ENCODE results near the gene HSD11B2.
A peak's percentile ranks its signal among the peaks of the same experiment; 100 is the strongest.

HSD11B2 gene

DNA sequence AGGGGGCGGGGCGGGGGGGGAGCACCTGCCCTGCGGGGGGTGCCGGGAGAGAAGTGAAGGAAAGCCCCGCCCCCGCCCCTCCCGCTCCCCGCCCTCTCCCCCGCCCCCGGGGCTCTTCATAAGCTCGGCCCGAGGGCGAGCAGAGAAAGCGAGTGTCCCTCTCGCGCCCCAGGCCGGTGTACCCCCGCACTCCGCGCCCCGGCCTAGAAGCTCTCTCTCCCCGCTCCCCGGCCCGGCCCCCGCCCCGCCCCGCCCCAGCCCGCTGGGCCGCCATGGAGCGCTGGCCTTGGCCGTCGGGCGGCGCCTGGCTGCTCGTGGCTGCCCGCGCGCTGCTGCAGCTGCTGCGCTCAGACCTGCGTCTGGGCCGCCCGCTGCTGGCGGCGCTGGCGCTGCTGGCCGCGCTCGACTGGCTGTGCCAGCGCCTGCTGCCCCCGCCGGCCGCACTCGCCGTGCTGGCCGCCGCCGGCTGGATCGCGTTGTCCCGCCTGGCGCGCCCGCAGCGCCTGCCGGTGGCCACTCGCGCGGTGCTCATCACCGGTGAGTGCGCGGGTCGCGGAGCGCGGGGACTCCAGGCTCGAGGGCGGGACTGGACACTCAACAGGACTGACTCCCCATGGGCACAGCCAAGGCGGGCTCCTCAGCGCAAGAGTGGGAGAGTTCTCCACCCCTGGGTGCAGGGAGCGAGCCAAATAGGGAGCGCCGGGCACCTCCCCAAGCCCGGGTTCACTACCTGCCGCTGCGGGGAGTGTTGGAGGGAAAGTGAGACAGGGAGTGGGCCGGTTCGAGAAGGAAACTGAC is at the start of gene HSD11B2:
TSS of gene HSD11B2 (plus strand) at position 145 of the 798 bp plus-strand sequence. CDS start at position 273, 128 bp downstream.
- no peak for DNase-seq

DNA sequence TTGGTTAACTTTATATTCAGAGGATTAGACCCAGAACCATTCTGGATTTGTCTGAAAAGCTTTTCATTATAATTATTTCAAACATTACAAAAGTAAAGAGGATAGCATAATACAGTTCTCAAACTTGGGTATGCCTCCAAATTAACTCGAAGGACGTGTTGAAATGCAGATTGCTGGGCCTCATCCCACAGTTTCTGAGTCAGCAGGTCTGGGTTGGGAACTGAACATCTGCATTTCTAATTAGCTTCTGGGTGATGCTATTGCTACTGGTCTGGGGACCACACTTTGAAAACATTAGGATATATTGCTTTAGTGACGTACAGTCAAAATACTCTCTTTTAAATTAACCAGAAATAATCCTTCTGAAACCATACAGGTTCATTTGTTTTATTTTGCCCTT is 47.6 kb upstream of the HSD11B2 start:
- DNase-seq: no peak

DNA sequence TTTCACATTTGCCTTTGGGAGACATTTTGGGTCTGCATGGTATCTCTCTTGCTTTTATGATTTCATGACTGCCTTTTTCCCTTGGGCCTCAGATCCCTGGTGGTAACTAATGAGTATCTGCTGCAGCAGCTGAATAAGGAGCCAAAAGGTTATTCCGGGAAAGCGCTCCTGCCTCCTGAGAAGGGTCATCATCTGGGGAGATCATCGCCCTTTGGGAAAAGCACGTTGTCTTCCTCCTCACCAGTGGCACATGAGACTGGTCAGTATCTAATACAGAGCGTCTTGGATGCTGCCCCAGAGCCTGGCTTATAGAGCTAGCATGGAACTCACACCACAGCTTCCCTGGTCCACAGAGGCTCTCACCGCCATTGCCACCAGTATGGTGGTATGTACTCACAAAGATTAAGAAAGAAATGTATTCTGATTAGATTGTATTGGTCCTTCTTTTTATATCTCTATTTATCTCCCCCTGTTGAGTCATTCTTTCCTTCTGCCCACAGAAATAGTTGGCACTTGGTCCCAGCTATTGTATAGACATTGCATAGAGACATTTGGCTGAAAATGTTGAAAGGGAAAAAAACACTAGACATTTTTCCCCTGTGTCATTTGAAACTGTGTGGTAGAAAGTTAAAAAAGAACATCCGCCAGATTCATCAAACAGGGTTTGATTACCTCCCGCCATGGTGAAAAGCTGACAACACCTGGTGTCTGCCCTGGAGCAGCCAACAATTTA is 46.0 kb upstream of the HSD11B2 start:
- DNase-seq: no peak

DNA sequence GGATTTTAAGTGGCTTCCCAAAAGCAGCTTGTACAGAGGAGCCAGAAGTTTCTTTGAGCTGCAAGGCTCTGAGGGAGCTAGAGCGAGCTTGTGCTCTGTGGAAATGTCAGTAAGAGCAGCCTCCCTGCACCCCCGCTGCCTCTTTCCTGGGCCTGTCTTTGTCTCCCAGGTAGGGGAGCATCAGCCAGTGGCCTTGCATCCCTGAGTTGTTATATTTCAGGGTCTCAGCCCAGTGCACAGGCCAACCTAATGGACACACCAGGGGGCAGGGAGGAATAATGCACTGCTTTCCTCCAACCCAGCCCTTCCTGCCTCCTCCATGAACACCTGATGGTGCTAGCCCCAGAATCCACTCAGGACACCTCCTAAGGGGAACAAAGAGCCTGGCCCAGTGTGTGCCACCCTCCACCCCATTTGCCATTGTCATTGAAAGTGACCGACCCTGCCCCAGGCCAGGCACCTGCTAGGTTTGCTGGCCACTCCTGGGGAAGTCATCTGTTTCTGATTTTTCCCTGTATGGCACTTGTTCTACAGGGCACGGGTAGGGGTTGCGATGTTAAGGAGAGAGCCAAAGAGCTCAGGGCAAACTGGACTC is 44.0 kb upstream of the HSD11B2 start:
- DNase-seq: no peak

DNA sequence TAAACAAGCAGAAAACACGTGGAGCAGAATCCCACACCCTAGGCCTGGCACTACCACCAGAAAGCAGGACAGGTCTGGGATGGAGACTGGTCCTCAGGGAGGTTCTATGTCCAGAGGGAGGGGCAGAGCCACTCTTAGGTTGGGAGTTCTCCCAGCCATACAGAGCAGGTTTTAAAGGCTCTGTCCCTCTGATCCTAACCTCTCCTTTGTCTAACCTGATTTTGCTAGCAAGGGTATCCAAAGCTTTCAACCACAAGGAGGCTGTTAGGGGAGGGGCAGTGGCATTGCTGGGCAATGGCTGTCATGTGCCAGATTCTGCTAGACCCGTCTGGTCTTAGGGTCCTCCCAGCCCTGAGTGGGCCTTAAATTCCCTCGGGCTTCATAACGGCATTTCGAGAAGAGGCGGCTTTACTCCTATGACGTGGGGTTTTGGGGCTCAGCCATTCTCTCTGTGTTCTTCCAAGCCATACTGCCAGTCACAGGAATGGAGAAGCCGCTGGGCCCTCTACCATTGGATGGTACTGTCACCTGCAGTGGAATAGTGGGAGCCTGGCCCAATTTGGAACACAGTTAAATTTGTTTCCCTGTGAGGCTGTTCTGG is 43.3 kb upstream of the HSD11B2 start:
- DNase-seq: no peak

DNA sequence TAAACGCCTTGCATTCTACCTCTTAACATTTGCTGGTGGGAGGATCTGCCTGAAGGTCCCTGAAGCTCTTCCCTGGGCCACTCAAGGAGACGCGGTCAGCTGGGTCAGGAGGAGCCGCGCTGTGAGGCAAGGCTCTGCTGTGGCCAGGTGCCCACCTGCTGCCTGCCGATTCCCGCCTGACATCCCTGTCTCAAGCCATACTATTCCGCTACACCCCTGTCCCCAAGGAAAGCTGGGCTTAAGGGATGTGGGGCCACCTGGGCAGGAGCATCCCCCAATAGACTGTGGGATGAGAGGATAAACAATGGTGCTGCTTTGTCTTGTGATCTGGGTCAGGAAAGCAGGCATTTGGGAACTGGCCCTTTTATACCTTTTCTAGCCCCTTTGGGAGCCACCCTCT is 42.7 kb upstream of the HSD11B2 start:
- DNase-seq: no peak

DNA sequence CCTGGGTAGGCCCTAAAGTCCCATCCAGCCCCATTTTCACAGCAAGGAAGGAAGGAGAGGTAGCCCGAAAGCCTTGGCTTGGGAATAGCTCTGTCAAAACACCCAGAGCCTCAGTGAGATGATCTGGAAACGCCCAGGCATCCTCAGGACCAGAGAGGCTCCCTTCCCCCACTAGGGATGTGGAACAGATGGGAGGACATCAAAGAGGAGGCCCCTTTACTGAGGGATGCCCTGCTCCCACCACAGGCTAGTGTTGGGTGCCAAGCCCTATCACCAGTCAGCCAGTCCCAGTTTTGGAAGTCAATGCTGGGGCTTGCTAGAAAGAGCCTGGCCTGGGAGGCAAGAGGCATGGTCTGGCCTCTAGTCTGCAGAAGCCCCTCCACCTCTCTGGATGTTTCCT is 42.3 kb upstream of the HSD11B2 start:
- DNase-seq: no peak

DNA sequence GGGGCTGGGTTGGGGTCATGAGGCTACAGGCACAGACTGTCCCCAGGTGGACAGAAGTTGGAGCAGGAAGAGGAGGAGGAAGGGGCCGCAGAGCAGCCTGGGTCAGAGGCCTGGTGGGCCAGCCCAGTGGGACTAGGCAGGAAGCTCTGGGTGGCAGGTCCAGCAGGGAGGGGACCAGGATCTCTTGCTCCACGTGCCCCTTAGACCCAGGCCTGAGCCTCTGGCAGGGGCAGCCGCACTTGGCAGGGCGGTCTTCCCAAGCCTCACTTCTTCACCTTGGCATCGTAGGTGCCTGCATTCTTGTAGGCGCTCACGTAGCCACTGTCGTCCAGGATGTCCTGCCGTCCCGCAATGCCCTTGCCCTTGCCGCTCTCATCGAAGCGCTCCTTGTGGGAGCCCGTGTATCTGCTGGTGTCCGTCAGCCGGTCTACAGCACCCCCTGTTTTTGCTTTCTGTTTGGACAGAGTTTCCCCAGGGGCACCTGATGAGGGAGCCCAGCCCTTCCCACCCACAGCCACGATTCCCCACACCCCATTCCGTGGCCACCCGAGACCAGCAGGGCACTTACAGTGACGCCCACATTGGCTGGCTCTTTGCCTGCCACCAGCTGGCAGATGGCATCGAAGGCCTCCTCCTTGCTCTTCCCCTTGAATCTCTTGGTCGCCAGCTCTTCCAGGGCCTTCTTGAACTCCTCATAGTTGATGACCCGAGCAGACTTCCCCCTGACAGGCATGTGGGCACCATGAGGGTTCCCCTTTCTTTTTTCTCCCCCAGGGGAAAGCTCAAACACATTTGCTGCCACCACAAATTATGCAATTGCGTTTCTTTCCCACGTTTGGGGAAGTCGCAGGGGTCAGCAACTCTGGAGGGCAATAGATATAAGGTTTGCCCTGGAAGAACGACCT is 40.8 kb upstream of the HSD11B2 start:
- DNase-seq: no peak

DNA sequence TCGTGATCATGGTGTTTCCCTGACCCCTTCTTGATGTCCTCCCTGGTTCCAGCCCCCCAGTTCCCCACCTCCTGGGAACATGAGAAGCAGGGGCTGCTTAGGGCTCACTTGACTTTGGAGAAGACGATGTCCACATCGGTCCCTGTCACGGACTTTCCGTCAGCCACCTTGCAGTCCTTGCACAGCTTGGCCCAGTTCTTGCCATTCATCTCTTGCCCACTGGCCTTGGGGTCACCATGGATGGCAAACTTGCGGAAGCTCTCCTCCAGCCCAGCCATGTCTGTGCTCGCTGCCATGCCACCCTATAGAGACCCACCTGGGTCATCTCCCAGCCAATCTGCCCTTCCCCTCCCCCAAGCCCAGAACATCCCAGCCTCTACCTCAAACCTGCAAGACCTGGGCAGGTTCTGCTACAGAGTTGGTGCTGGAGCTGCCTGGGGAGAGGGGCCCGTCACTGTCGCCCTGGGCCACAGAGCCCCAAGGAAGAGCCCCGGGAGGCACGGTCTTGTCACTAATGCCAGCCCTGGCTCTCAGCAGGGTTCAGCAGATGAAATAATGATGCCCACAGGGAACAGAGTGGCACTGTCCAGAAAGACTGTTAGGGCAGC is 40.0 kb upstream of the HSD11B2 start:
- no peak for DNase-seq

DNA sequence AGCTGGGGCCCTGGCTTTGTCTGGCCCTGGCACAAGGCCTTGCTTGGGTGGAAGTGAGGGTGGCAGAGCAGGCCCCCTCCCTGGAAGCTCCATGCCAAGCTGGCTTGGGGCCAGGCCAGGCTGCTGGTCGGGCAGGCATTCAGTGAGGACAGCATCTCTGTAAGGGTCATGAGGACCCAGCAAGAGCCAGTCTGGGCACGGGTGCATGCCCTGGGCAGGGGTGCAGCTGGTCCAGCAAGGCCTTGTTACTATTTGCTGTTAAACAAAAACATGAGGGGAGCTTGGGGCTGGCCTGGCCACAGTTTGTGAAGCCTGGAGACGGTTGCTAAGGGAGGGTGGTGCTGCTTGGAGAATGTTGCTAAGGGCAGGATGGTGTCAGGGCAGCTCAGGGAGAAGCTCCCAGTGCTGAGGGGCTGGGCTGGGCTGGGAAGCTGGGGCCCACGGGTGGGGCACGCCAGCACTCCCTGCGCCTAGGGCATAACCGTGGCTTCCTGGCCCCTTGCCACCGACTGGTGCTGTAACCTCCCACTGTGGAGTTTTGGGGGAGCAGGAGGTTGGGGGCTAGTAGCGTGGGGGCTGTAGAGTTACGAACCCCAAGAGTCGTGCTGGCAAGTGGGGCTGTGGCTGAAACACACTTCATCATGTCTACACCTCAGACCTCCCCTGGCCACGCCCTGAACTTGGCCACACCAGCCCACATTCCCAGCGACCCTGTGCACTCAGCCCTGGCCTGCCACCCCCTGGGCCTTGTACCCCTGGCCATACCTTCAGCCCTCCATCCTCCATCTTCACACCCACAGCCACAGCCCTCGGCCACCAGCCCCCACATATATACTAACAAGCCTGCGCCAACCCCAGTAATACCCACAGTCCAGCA is 39.3 kb upstream of the HSD11B2 start:
- no peak for DNase-seq

DNA sequence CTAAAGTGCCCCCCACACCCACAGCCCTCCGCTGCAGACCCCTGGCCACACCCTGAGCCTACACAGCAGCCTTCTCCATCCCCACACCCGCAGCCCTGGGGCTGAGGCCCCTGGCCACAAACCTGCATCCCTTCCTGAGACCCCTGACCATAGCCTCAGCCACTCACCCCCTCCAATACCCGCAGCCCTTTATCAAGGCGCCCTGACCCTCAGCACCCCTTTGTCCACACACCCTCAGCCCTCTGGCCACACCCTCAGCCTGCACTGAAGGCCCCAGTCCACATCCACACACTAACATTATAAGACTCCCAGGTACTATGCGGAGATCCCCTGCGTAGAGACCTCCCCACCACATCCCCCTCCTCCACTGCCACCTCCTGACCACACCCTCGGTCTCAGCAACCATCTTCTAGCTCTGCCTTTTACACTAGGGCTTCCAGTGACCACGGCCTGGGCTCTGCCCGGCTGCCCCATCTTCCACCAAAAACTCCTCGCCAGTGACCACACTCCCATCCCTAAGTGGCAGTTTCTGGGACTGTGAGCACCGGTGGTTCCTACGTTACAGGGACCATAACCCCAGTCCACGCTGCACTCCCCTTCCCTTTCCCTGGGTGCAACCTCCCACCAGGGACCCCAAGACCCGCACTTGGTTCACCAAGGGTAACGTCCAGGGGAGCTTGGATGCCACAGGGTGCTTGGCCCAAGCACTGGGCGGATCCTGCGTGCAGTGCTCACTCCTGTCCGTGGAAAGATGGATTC is 38.4 kb upstream of the HSD11B2 start:
- DNase-seq: no peak

DNA sequence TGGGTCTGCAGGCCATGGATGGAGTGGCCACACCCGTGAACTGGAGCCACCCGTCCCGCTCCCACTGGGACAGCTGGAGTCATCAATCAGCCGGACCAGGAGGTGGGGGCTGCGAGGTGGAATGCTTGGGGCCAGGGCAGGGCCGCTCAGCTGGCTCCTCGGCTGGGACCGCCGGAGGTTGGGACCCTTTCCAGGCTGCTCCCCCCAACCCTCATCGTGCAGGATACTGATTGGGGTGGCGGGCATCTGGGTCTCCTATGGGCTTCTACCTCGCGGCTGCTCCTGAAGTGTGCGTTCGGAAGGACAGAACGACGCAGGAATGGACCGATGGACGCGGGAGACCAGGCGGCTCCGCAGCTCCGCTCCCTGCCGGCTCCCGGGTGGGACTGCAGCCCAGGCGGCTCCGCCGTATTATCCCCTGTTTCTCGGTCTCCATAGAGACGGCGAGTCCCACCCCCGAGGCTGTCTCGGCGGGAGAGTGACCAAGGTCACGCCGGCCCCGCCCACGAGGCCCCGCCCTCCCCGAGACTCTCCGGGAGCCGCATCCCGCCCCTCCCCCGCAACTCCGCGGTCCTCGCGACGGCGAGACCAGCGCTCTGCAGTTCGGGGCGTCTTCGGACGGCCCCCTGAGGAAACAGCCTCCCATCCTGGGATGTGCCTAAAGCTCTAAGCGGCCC is 37.7 kb upstream of the HSD11B2 start, which contains the start of gene TPPP3:
TSS of gene TPPP3 (minus strand) at position 388 of the 677 bp plus-strand sequence. CDS start 2,387 bp downstream, outside the sequence.
- peak; percentile 92 for DNase-seq

DNA sequence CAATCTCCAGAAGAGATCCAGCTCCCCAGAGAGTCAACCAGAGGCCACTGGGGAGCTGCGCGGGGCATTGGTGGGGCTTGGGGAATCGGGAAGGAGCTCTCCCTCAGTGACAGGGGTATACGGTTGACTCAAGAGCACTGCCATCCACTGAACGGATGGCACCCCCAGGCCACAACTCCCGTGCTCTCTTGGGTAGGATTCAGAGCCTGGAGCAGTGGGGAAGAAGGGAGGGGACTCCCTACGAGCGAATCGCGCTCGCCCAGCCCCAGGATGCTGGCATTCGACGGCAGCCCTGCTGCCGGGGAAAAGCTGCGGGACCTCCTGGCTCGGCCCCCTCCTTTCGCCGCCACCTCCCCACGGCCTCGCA is 37.1 kb upstream of the HSD11B2 start:
- DNase-seq: no peak

DNA sequence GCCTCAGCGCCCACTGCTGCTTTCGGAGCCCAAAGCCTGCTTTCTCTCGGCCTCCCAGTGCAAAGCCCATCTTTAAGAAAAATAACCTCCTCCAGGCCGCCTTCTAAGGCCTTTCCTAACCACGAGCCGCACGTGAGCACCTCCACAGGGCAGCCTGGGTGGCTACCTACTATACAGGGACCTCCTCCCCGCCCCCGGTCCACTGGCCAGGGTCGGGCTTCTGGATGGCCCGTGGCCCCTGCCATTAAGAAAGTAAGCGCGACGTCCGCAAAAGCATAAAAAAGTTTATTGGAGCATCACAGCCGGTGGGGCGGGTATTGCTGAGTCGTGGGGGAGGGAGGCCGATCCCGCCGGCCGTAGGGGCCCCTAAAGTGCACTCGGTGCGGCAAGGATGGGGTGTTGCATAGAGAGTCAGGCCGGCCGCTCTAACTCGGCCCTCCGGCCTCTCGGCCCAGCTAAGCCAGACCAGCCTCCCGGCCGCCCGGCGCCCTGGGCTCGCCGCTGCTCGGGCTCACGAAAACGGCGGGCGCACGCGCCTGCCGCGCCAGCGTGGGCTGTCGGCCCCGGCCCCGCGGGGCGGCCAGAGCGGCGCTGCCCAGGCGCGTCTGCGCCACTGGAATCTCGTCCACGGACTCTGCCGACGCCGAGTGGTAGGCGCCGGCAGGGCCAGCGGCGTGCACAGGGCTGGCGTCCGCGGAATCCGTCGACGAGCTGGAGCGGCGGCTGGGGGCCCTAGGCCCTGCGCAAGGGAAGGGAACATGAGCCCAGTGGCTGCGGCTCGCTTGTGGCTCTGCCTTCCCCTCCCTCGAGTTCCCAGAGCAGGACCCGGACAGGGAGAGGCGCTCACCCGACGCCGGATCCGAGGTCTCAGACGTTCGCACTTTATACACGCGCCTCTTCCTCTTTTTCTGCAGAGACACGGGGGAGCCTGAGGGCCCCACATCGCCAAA is 36.5 kb upstream of the HSD11B2 start:
- no peak for DNase-seq

DNA sequence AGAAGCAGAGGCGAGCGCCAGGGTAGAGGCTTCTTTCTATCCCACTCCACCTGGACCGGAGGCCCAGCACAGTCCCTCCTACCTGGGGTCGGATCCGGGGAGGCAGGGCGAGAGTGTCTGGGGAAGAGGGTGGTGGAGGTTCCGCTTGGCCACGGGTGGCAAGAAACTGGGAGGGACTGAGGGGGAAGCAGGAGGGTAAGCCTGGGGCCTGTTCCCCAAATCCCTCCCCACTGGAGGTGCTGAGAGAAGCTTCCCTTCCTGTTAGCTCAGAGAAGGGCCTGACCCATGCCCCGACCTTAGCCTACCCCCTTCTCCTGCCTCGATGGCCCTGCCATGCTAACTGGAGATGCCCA is 35.8 kb upstream of the HSD11B2 start:
- DNase-seq: no peak

DNA sequence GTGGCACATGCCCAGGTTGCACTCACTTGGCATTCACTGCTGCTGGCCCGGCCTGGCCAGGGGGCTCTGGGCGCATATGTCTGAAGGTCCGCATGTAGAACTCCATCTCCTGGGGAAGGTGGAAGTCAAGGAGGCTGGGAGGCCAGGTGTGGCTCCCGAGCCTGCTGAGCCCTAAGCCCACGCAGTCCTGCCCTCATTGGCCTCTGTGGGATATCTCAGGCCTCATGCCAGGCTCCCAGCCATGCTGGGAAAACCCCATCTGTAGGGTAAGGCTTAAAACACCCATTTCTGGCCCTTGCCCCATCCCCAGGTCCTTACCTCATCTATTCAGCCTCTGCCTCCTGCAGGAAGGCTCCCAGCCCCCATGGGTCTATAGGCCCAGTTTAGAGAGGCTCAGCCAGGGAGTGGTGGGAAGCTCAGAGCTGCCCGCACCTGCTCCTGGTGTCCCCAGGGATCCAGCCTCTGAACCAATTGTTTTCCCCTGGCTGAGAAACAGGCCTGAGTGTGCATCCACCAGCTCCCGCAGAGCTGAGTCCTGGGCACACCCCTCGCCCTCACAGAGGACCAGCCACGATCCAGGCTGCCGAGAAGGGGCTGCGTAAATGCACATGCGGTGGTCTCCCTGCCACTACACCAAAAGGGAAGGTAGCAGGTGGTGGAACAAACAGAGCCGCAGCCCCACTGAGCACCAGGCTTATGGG is 35.3 kb upstream of the HSD11B2 start:
- peak; percentile 95 for DNase-seq

DNA sequence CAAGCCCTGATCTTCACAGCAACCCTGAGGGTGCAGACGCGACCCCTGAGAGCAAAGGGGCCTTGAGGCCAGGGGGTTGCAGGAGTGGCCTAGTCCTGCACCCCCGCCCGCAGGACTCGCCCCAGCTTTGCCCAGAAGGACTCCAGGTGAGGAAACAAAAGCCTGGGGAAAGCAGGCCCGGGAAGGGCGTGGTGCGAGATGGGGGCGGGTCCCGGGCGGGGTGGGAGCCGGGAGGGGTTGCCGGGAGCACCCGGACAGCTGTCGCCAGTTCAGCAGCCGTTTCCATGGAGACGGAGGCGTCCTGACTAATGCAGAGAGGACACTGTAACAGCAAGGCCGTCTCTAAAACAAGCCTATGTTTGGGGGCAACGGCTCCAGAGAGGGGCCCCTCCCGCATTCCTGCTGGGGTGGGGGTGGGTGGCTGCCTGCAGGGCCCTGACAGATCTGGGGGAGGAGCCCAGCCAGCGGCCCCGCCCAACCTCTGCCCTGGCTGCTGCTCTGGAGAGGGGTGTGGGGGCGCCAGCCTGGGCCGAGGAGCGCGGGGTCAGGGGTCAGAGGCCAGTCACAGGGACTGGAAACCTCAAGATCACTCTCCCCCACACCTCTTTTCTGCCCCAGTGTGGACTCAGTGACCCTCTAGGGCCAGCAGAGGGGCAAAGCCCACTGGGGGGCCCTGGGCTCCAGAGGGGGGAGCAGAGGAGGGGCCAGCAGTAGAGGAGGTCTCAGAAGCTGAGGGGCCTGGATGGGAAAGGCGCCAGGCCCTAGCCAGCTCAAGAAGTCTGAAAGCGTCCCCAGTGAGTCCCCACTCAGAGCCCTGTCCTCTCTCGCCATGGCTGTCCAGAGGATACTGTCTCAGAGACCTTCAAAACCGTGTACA is 34.5 kb upstream of the HSD11B2 start:
- peak; percentile 93 for DNase-seq
